HepG2 (cell line): ENCODE measurements around the gene TNFRSF18. TPM values are rescaled to one million over a fixed set of nuclear protein-coding genes. Genes with fewer than 3 reads are reported as not detected.

Source experiments
- ATAC-seq: fragments of 200-7000 bp; cut with Tn5 transposase; 3 replicates; pipeline ENCODE4 v1.9.1; 2020; ENCODE audit warnings: mild to moderate bottlenecking, moderate library complexity
- BruUV-seq: library from RNA; stranded (reverse); fragments of 400-500 nt; replicated peaks from 2 replicates; lab custom pipeline; 2021; lab: Mats Ljungman, UMichigan
- CTCF ChIA-PET: fragments of 300-600 bp; formaldehyde crosslinking; extraction: SDS; loops from one replicate; lab custom pipeline; 2021; ENCODE audit warnings: low total read pairs, inconsistent platforms, low intra/inter-chr PET ratio; lab: Yijun Ruan, JAX
- POLR2A ChIA-PET: fragments of 350-600 bp; sonication (Branson Sonifier 250); formaldehyde crosslinking; loops from one replicate; lab custom pipeline; 2020; ENCODE audit warnings: antibody characterized with exemption, inconsistent platforms; lab: Yijun Ruan, JAX
- DNase-seq: peaks from one replicate; pipeline ENCODE4 v3.0.0-alpha.2; 2015; ENCODE audit warnings: low spot score
- FAIRE-seq: peaks from 3 replicates; lab custom pipeline; 2011; peaks lifted over from hg19 to GRCh38; lab: Jason Lieb, UNC
- H2AFZ ChIP-seq: one replicate; pipeline ENCODE4 v1.6.1; 2011; ENCODE audit warnings: low read length, inconsistent platforms
- H3K27ac ChIP-seq: fragments of 300-600 bp; 3 replicates; pipeline ENCODE4 v1.8.0; 2011; ENCODE audit warnings: mixed run types, mild to moderate bottlenecking, mixed read lengths, low read length, inconsistent platforms; ENCODE audit not compliant: insufficient read depth; ENCODE audit errors: extremely low read length
- H3K27me3 ChIP-seq, 2 experiments: fragments of 200-600 bp in 1 of 2; 2 replicates in 1 of 2; 3 replicates in 1 of 2; pipeline versions ENCODE4 v1.6.0 to v1.8.0; 2011; ENCODE audit warnings: low read length in 2 of 2, mild to moderate bottlenecking in 2 of 2, moderate library complexity in 2 of 2, inconsistent platforms in 1 of 2; ENCODE audit not compliant: insufficient read depth in 2 of 2, control insufficient read depth in 1 of 2
- H3K36me3 ChIP-seq, 2 experiments: fragments of 200-600 bp in 1 of 2; replicated peaks in 1 of 2; 2 replicates in 1 of 2; 3 replicates in 1 of 2; pipeline versions ENCODE4 v1.5.1 to v1.8.0; 2011; ENCODE audit warnings: low read length in 2 of 2, inconsistent platforms in 1 of 2; ENCODE audit not compliant: insufficient read depth in 2 of 2, control insufficient read depth in 1 of 2
- H3K4me1 ChIP-seq: 2 replicates; pipeline ENCODE4 v1.5.1; 2012; ENCODE audit warnings: low read length, inconsistent platforms; ENCODE audit not compliant: insufficient read depth
- H3K4me2 ChIP-seq: 2 replicates; pipeline ENCODE4 v1.6.0; 2011; ENCODE audit warnings: low read depth, low read length, inconsistent platforms
- H3K4me3 ChIP-seq, 3 experiments: fragments of 200-600 bp in 1 of 3; sonication (generic), shearing (Covaris generic) in 1 of 3; replicated peaks in 1 of 3; 2 replicates each; pipeline ENCODE4 v1.5.1; 2011 to 2016; ENCODE audit warnings: low read length in 3 of 3, inconsistent platforms in 2 of 3, low read depth in 2 of 3, mild to moderate bottlenecking in 2 of 3, control low read depth in 1 of 3, mixed read lengths in 1 of 3; ENCODE audit not compliant: insufficient read depth in 1 of 3
- H3K79me2 ChIP-seq: one replicate; pipeline ENCODE4 v1.6.1; 2011; ENCODE audit warnings: low read length, inconsistent platforms; ENCODE audit not compliant: insufficient read depth
- H3K9ac ChIP-seq: 2 replicates; pipeline ENCODE4 v1.6.0; 2011; ENCODE audit warnings: mild to moderate bottlenecking, low read depth, low read length, inconsistent platforms; ENCODE audit not compliant: insufficient read depth
- H3K9me3 ChIP-seq: 2 replicates; pipeline ENCODE4 v1.5.1; 2012; ENCODE audit warnings: mild to moderate bottlenecking, low read length
- H4K20me1 ChIP-seq: 2 replicates; pipeline ENCODE4 v1.6.0; 2011; ENCODE audit warnings: inconsistent platforms, mild to moderate bottlenecking, low read length, moderate library complexity; ENCODE audit not compliant: insufficient read depth
- ARNTL ChIP-seq: sonication (generic); formaldehyde crosslinking; IDR thresholded peaks from 2 replicates; pipeline ENCODE4 v1.4.0; 2020; ENCODE audit warnings: mild to moderate bottlenecking, missing genetic modification reagents
- CENPX ChIP-seq: sonication (generic); formaldehyde crosslinking; IDR thresholded peaks from 2 replicates; pipeline ENCODE4 v1.9.0; 2021; ENCODE audit warnings: mild to moderate bottlenecking, missing genetic modification reagents, moderate library complexity
- ETS1 ChIP-seq: sonication (generic); formaldehyde crosslinking; IDR thresholded peaks from 2 replicates; pipeline ENCODE4 v1.4.0; 2020; ENCODE audit warnings: missing genetic modification reagents
- FOXK2 ChIP-seq: fragments of 450-650 bp; IDR thresholded peaks from 2 replicates; pipeline ENCODE4 v1.6.1; 2016
- FOXO4 ChIP-seq: sonication (generic); formaldehyde crosslinking; conservative IDR thresholded peaks from 2 replicates; pipeline ENCODE4 v1.8.1; 2023; ENCODE audit warnings: missing genetic modification reagents
- NCOR1 ChIP-seq: fragments of 200-600 bp; sonication (generic); IDR thresholded peaks from 2 replicates; pipeline ENCODE4 v1.7.0; 2017; ENCODE audit warnings: antibody characterized with exemption, low read length, borderline replicate concordance
- PHF8 ChIP-seq: sonication (generic); formaldehyde crosslinking; IDR thresholded peaks from 2 replicates; pipeline ENCODE4 v1.5.0; 2020; ENCODE audit warnings: missing genetic modification reagents
- SRSF1 ChIP-seq: fragments of 200-400 bp; formaldehyde crosslinking; optimal IDR thresholded peaks from 2 replicates; pipeline ENCODE3; 2017; ENCODE audit warnings: mild to moderate bottlenecking, low read depth, low read length, moderate library complexity
- ZFYVE20 ChIP-seq: sonication (generic); formaldehyde crosslinking; IDR thresholded peaks from 2 replicates; pipeline ENCODE4 v1.8.0; 2023; ENCODE audit warnings: low read depth, mild to moderate bottlenecking, moderate library complexity, missing genetic modification reagents, borderline replicate concordance
- ZNF10 ChIP-seq: sonication (generic); formaldehyde crosslinking; IDR thresholded peaks from 2 replicates; pipeline ENCODE4 v1.4.0; 2020; ENCODE audit warnings: mild to moderate bottlenecking, low read depth, missing genetic modification reagents, borderline replicate concordance
- ZNF264 ChIP-seq: sonication (generic); formaldehyde crosslinking; IDR thresholded peaks from 2 replicates; pipeline ENCODE4 v1.4.0; 2020; ENCODE audit warnings: missing genetic modification reagents
- WGBS: methylation state at CpG from one replicate; pipeline ENCODE4 v1.1.6; 2017; ENCODE audit warnings: low lambda C conversion rate; 5-methylcytosine and 5-hydroxymethylcytosine counted together
- in situ Hi-C: cut with HindIII; loops from 2 replicates; pipeline ENCODE4 v1.10.0; 2017; ENCODE audit warnings: low pct_unique_long_range_greater_than_20kb; ENCODE audit not compliant: extremely low pct_ligation_motif_present
- intact Hi-C: fragments of 100-400 bp; cut with micrococcal nuclease; formaldehyde crosslinking; loops from one replicate; pipeline ENCODE4 v1.10.0; 2022; ENCODE audit not compliant: unreplicated experiment
- polyA plus RNA-seq, 8 experiments: library from polyadenylated mRNA; depleted of rRNA in 3 of 8; stranded (reverse) in 7 of 8; unstranded in 1 of 8; fragments of >200 nt; fragmentation: Illumina TruSeq in 4 of 8; extraction: Trizol in 4 of 8; gene quantifications; 2 replicates each; pipeline versions ENCODE4 v1.2.1 to v1.2.3, GENCODE V29; 2011 to 2016; ENCODE audit warnings: low read depth in 4 of 8, missing spikeins in 1 of 8, mixed read lengths in 1 of 8; ENCODE audit not compliant: insufficient read depth in 1 of 8
- total RNA-seq, 5 experiments: library from RNA; depleted of rRNA; stranded (reverse); fragments of >200 nt; fragmentation: Illumina TruSeq; extraction: Trizol; gene quantifications; 2 replicates each; pipeline ENCODE4 v1.2.3, GENCODE V29; 2016; ENCODE audit warnings: low read depth in 1 of 5
- TF ChIP-seq, protein P1 (sequence below): sonication (generic); formaldehyde crosslinking; IDR thresholded peaks from 2 replicates; pipeline ENCODE4 v1.5.0; 2020; ENCODE audit warnings: mild to moderate bottlenecking, missing genetic modification reagents

Gene TNFRSF18
- total and polyA plus RNA-seq, 2 of the 13 experiments (the other 11 are each of a cell fraction or from before 2014, with no cell fraction given) = not detected

- TF ChIP-seq ETS1 (no peak), ZNF10 (CRISPR knock-in tag) (no peak), FOXK2 (no peak), PHF8 (CRISPR knock-in tag) (no peak), NCOR1 (no peak), ZNF264 (CRISPR knock-in tag) (no peak), ARNTL (no peak), CENPX (no peak)
Measured at GRCh38 chr1:1242461-1243265, 36.3 kb upstream of the TNFRSF18 start (continued).

GRCh38 chr1:1241588-1242219, 35.3 kb upstream of the TNFRSF18 start:
- no TSS peak for BruUV-seq
- CTCF ChIA-PET = no interaction called here
- POLR2A ChIA-PET = no interaction called here
- Histone ChIP-seq H3K4me1 (peaks cover 52% of the 10 kb centered on the region), H4K20me1 (no peaks in the 10 kb centered on the region), H3K9me3 (no peaks in the 10 kb centered on the region)
- WGBS = 81% methylated on average over 9 of the region's 26 CpGs
- DNase-seq = no peak
- TF ChIP-seq, protein P1, sequence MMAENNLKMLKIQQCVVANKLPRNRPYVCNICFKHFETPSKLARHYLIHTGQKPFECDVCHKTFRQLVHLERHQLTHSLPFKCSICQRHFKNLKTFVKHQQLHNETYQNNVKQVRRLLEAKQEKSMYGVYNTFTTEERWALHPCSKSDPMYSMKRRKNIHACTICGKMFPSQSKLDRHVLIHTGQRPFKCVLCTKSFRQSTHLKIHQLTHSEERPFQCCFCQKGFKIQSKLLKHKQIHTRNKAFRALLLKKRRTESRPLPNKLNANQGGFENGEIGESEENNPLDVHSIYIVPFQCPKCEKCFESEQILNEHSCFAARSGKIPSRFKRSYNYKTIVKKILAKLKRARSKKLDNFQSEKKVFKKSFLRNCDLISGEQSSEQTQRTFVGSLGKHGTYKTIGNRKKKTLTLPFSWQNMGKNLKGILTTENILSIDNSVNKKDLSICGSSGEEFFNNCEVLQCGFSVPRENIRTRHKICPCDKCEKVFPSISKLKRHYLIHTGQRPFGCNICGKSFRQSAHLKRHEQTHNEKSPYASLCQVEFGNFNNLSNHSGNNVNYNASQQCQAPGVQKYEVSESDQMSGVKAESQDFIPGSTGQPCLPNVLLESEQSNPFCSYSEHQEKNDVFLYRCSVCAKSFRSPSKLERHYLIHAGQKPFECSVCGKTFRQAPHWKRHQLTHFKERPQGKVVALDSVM (CRISPR knock-in tag) = no peak
- TF ChIP-seq ZFYVE20 (CRISPR knock-in tag) (no peak), SRSF1 (peak; percentile 19), FOXO4 (CRISPR knock-in tag) (0 out of 2 replicates have a peak, but pooled peaks have one; percentile 7)
- TF ChIP-seq, all 625 proteins: peak for 2
- Histone ChIP-seq H3K36me3 (no peaks in the 10 kb centered on the region), H3K27me3 (no peaks in the 10 kb centered on the region; a peak in 1 of 5 replicates), H3K79me2 (no peaks in the 10 kb centered on the region), H3K27ac (no peak overlapping the region), H3K4me2 (peak overlapping the region; percentile 80; the same call in 1 of the 2 replicates), H3K4me3 (no peak overlapping the region; a peak in 1 of 6 replicates), H3K9ac (no peak overlapping the region), H2AFZ (no peak overlapping the region)
- in situ Hi-C loops (no loop called here), intact Hi-C loops (no loop called here)
- ATAC-seq (no peak), FAIRE-seq (no peak)
